ENCODE results near the gene ACAD9.

The ACAD9 gene

DNA sequence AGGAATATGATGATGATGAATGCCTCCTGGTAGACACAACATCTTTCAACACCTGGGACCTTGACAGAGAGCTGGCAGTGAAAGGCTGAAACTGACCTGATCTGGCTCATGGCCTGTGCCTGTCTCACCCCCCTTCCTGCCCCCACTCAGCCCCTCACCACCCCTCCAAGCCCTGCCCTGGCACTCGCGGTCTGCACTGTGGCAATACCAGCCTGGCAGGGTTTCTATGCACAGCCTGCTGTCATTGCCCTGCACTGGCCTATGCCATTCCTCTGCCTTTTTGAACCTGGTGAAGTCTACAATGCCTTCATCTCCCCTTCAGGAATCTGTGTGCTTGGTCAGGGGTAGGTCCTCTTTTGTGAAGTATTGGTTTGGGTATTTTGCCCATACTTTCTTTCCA lies 56.5 kb downstream of the ACAD9 start:
- no peak for DNase-seq (ENCODE audit: low spot score)

DNA sequence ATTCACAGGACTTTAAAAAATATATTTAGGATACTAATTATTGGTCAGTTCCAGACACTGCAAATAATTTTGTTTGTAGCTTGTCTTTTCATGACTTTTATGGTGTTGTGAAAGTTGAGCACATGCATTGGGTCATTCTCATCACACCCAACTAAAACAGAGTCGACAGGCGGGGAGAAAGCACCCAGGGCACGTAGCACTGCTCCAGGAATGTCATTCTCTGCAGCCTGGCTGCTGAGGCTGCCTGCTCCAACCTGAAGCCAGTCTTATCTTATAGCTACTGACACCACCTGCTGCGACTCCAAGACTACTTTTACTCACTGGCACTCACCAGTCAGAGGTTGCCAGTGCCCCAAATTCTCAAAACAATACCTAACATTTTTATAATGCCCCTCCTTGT lies 56.9 kb downstream of the ACAD9 start:
- no peak for DNase-seq (ENCODE audit: low spot score)

GRCh38 chr3:128940252-128940651 lies 60.8 kb downstream of the ACAD9 start:
- DNase-seq (ENCODE audit: low spot score), result no peak

GRCh38 chr3:128942161-128942952 lies 62.9 kb downstream of the ACAD9 start:
- DNase-seq (ENCODE audit: low spot score), result no peak

GRCh38 chr3:128945041-128945877 lies 65.8 kb downstream of the ACAD9 start:
- DNase-seq (ENCODE audit: low spot score), result no peak

- DNase-seq (ENCODE audit: low spot score), result no peak
Measured at GRCh38 chr3:128945878-128946175, 66.4 kb downstream of the ACAD9 start.

GRCh38 chr3:128946411-128946810 lies 67.0 kb downstream of the ACAD9 start:
- no peak for DNase-seq (ENCODE audit: low spot score)

DNA sequence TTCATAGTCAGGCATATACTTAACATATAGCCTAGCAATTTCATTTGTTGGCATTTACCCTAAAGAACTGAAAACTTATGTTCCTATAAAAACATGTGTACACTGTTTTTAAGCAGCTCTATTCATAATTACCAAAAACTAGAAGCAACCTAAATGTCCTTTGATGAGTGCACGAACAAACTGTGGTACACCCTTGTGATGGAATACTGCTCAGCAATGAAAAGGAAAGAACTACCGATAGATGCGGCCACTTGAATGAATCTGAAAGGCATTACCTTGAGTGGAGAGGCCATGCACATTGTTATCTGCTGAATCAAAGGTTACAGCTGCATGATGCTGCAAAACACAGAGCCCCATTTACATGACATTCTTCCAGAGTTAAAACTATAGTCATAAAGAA lies 69.7 kb downstream of the ACAD9 start:
- DNase-seq (ENCODE audit: low spot score), result no peak

DNA sequence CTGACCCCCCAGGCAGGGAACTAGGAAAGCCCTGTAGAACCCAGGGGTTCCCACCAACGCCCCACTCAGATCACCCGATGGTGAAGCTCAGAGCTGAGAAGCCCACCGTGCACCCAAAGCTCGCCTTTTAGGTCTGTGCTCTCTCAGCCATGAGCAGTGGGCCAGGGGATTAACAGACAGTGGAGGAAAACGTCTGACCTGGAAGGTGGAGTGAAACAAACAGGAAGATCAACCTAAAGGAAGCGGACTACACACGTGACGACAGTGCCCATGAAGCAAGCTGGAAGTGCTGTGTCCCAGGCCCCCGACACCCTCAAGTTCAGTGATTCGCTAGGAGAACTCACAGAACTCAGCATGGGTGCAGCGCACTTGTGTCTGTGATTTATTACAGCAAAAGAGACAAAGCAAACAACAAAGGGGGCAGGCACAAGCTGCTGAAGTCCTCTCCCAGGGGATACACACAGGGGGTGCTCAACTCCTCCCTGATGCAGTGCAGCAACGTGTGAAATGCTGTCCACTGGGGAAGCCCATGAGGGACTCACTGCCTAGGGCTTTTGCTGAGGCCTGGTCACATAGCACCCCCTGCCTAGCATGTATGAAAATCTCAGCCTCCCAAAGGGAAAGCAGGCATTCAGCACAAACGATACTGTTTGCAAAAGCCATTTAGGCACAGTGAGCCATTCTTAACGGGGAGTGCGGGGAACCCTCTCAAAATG lies 71.0 kb downstream of the ACAD9 start:
- no peak for DNase-seq (ENCODE audit: low spot score)

DNA sequence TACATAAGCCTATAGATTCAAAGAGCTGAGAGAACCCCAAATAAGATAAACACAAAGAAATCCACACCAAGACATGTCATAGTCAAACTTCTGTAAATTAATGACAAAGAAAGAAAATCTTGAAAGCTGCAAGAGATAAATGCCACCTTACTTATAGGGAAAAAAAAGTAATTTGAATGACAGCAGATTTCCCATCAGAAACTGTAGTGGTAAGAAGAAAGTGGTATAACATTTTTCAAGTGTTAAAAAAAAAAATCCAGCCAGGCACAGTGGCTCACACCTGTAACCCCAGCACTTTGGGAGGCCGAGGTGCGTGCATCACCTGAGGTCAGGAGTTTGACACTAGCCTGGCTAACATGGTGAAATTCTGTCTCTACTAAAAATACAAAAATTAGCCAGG lies 77.0 kb downstream of the ACAD9 start:
- no peak for DNase-seq (ENCODE audit: low spot score)
